SK-N-SH (cell line): ENCODE results near the gene GRK3.

Experiments
- EZH2phosphoT487 ChIP-seq: fragments of 200-600 bp; sonication (generic); IDR thresholded peaks from 2 replicates; pipeline ENCODE4 v1.6.1; 2017; ENCODE audit warnings: low read depth, mixed run types, mild to moderate bottlenecking, antibody characterized with exemption, moderate library complexity, borderline replicate concordance
- MXI1 ChIP-seq: IDR thresholded peaks from 2 replicates; pipeline ENCODE4 v1.6.1; 2012; ENCODE audit warnings: mild to moderate bottlenecking, low read depth, low read length, improper control_type of control experiment
- POLR2AphosphoS5 ChIP-seq: IDR thresholded peaks from 2 replicates; pipeline ENCODE4 v1.6.1; 2012; ENCODE audit warnings: low read depth, low read length
- RFX5 ChIP-seq: IDR thresholded peaks from 2 replicates; pipeline ENCODE4 v1.6.1; 2012; ENCODE audit warnings: mild to moderate bottlenecking, improper control_type of control experiment, low read length
- TF ChIP-seq, protein P1 (sequence below): fragments of 200-600 bp; sonication (generic); IDR thresholded peaks from 2 replicates; pipeline ENCODE4 v1.6.1; 2017; ENCODE audit warnings: antibody characterized with exemption, mild to moderate bottlenecking, moderate library complexity
- TF ChIP-seq, protein P2 (sequence below): IDR thresholded peaks from 2 replicates; pipeline ENCODE4 v1.4.0; 2012; ENCODE audit warnings: low read depth, borderline replicate concordance

DNA sequence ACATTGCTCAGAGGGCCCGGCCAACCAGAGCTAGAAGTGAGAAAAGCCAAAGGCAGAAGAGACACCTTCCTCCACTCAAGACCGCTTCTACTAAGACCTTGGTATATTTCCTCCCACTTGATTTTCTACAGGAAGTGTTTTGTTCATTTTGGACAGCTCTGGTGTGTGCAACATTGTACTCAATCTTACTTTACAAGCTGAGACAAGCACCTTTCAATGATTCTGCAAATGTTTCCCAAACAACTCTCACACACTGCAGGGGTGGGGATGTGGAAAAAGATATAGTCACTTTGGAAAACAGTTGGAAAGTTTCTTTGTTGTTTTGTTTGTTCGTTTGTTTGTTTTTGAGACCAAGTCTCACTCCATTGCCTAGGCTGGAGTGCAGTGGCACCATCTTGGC, 193.2 kb downstream of the GRK3 start:
- TF ChIP-seq, protein P1, sequence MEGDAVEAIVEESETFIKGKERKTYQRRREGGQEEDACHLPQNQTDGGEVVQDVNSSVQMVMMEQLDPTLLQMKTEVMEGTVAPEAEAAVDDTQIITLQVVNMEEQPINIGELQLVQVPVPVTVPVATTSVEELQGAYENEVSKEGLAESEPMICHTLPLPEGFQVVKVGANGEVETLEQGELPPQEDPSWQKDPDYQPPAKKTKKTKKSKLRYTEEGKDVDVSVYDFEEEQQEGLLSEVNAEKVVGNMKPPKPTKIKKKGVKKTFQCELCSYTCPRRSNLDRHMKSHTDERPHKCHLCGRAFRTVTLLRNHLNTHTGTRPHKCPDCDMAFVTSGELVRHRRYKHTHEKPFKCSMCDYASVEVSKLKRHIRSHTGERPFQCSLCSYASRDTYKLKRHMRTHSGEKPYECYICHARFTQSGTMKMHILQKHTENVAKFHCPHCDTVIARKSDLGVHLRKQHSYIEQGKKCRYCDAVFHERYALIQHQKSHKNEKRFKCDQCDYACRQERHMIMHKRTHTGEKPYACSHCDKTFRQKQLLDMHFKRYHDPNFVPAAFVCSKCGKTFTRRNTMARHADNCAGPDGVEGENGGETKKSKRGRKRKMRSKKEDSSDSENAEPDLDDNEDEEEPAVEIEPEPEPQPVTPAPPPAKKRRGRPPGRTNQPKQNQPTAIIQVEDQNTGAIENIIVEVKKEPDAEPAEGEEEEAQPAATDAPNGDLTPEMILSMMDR = no peak
- TF ChIP-seq POLR2AphosphoS5 = no peak
- no peak for TF ChIP-seq EZH2phosphoT487
- no peak for TF ChIP-seq MXI1
- TF ChIP-seq RFX5 = no peak
- TF ChIP-seq, protein P2, sequence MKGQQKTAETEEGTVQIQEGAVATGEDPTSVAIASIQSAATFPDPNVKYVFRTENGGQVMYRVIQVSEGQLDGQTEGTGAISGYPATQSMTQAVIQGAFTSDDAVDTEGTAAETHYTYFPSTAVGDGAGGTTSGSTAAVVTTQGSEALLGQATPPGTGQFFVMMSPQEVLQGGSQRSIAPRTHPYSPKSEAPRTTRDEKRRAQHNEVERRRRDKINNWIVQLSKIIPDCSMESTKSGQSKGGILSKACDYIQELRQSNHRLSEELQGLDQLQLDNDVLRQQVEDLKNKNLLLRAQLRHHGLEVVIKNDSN = no peak
